Measurements from ENCODE around the gene MYO19.
"Not testable (repeated sequence)": the region's sequence is repeated elsewhere in the genome, so short reads cannot be mapped to it uniquely, and the experiment has no call there.

MYO19 gene

DNA sequence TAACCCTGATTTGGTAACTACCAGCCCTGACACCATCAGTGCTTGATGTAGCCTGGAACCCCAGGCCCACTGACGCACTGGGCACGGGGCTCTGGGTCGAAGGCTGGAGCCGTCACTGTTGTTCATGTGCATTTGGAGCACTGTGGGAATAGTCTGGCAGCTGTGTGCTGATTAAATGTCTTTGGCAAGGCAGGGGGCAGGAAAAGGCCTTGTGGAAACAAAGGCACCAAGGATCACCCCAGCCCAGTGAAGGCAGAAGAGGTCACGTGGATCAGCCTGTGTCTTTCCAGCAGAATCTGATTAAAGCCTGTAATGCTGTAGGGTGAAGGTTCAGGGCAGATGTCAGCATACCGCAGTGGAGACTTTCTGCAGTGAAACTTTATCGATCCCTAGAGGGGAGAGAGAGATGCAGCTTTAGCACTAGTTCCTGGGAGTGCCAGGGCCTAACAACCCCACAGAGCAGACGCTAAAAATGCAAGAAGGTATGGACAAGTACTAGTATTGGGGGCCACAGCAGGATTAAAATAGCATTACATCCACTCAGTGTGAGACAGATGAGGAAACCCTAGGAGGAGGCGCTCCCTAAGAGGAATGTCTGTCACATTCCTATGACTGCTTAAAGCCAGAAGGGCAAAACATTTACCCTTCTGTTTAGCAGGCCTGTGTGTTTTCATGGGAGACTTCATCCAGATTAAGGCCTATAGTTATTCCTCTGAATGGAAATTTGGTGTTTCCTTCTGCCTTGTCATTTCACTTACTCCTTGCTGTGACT, 38.5 kb downstream of the MYO19 start:
- DNase-seq, result no peak

DNA sequence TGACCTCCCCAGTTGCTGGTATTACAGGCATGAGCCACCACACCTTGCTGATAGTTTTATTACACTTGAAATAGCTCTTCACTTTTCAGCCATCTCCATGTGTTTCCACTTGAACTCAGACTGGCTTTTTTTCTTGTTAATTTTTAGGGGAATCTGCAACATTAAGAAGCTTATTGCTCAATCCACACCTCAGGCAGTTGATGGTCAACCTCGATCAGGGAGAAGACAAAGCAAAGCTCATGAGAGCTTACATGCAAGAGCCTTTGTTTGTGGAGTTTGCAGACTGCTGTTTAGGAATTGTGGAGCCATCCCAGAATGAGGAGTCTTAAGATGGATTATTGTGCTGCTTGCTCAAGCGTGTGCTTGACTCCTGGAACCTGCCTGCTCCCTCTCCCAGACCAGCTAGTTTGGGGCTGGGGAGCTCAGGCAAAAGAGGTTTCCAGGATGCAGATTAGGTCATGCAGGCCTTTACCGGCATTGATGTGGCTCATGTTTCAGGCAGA, 39.5 kb downstream of the MYO19 start:
- DNase-seq, result no peak

DNA sequence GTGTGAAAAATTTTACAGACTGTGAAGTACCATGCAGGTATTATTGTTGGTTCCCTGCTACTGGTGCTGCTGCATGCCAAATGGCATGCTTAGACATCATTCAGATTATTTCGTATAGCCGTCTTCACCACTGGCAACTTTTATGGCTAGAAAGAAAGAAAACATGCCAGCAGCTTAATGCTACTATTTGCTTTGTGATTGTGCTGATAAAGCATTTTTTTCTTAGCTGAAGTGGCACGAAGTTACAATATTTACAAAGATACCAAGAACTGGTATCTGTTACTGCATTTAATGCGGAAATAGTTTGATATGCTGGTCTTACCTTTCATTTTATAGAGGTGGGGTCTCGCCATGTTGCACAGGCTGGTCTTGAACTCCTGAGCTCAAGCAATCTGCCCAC, 40.0 kb downstream of the MYO19 start:
- no peak for DNase-seq

DNA sequence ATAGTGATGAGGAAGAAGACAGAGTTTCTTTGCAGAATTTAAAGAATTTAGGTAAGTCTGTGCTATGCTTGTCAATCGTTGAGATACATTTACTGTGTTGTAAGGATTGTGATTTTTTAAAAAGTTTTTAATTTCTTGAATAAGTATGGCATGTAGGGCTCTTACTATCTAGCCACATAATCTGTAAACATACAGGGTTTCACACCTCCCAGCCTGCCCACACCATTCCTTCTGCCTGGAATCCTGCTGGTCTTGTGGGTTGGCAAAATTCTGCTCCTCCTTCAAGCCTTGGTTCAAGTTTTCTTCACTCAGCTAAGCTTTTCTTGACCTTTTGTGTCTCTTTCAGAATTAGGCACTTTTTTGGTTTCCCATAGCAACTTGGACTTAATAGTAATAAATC, 40.7 kb downstream of the MYO19 start:
- no peak for DNase-seq

DNA sequence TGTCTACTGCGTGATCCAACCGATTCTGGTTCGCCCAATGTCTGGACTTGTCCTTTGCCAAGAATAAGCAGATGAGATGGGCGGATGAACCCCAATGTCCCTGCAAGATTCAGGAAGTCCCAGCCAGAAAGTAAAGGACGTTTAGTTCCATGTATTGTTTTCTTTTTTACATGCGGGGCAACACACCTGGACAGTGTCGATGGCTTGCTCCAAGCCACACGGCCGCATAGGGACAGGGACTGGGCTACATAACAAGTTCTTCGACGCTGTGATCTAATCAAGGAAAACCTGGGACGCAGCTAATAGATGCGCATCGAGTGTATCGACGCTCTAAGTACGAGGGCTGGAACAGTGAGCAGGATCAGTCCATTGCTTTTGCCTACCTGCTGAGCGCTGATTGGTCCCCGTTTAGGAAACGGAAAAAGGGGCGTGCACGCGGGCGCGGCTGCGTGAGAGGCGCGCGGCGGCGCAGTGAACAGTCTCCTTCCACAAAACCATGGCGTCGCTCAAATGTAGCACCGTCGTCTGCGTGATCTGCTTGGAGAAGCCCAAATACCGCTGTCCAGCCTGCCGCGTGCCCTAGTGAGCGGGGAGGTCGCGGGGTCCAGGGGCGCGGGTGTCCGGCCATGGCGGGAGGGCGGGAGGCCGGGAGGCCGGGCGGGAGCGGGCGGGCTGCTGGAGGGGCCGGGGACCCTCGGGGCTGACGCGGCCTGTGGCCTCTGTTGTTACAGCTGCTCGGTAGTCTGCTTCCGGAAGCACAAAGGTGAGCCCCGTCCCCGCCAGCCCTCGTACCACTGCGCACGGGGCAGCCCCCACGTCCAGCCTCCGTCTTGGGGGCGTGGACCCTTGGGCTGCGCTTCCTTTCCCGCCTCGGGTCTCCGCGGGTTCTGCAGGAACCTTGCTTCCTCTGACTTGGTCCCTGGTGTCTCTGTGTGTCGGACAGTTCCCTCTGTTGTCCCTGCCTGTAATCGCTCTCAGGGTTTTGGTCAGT, 48.2 kb downstream of the MYO19 start, which contains the start of gene ZNHIT3:
Gene ZNHIT3, plus strand, starts transcription at position 478 of the 991 bp plus-strand sequence. Its CDS starts 19 bp downstream, at position 497.
- DNase-seq, result peak; percentile 89

DNA sequence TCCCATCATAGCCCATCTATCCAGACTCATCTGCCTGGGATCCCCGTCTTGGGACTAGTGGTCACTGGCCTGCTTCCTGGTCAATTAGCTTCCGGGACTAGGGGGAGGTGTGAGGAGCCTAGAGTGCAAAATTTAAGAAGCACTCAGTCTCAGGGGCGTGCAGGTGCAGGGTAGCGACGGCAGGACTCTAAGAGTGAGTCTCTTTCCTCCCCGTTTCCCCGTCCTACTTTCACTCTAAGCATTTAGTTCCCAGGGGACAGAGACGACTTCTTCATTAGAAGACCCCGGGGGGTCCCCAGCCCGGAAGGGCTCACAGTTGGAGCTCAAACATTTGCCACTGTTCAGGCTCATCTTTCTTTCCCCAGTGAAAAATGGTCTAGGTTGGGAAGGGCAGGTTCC, 48.9 kb downstream of the MYO19 start:
- DNase-seq, result no peak

DNA sequence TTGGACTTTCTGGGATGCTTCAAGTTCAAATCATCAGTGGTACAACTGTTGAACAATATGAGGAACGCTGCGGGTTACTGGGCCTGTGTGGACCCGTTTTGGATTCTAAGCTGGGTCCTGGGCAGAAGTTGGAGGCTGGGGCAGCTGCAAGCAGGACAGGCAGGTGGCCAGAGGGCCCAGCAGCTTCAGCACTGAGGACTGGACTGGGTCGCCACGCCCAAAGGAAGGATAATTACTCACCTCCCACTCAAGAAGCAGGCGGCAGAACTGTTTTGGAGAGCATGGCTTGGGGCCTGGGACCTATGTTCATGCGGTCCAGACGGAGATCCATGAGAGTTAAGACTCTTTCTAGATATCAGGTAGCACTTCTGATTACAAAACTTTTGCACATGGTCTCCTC, 49.6 kb downstream of the MYO19 start:
- no peak for DNase-seq

DNA sequence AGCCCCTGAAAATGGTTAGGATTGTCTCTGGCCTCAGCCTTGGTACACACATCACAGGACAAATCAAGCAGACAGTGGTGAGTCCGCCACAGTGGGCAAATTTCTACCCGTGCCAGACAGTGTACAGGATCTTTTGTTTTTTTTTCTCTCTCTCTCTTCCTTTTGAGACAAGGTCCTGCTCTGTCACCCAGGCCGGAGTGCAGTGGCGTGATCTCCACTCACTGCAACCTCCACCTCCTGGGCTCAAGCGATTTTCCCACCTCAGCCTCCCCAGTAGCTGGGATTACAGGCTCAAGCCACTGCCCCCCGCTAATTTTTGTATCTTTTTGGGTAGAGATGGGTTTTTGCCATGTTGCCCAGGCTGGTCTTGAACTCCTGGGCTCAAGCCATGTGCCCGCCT, 50.6 kb downstream of the MYO19 start:
- not testable (repeated sequence) for DNase-seq

DNA sequence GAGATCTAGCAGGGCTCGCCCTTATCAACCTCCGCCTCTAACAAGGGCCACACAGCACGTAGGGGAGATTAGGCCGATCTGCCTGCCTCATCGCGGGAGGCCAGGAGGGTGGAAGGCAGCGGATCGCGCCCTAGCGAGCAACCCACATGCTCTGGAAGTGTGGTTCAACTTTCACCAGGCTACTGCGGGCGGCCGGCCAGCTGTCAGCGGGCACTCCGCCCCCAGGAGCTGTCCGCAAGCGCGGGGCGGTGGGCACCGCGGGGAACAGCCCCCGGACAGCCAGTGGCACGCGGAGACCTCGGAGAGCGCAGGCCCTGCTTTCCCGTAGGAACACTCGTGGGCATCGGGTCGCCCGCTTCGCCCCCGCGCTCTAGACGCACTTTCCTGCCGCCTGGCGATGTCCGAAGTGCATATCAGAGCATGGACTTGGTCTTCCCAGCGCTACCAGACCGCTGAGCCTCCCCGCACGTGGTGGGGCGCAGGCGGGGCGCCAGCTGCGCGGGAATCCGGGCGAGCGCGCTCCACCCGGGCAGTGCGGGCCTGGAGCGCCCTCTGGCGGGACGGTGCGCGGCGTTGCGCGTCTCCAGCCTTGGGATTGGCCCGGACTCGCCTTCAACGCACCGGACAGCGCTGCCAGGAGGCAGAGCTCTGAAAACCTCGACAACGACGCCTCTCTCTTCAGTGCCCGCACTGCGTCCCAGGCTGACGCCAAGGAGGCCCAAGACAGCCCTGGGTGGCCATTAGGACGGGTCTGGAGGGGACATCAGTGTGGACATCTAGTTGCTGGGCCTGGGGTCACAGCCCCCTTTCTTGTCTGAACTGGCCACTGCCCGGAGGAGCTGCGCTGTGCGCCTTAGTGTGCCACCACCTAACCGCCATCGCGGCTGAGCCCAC, 51.8 kb downstream of the MYO19 start:
- peak; percentile 34 for DNase-seq

DNA sequence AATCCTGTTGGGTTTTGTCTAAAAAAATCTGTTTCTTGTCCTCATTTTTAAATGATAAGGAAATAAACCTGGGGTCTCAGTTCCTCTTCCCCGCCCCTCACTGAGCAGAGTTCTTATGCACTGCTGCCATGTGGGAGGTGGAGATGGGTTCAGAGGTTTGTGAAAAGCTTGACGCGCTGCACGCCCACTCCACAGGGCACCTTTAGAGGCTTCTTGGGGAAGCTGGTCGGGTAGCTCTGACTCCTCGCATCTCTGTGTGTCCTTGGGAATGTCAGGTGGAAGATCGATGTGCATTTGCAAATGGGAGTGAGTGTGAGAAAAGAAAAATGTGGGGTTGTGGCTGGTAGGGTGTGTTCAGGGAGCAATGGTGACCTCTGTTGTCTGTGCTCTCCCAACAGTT, 52.8 kb downstream of the MYO19 start:
- DNase-seq, result no peak

DNA sequence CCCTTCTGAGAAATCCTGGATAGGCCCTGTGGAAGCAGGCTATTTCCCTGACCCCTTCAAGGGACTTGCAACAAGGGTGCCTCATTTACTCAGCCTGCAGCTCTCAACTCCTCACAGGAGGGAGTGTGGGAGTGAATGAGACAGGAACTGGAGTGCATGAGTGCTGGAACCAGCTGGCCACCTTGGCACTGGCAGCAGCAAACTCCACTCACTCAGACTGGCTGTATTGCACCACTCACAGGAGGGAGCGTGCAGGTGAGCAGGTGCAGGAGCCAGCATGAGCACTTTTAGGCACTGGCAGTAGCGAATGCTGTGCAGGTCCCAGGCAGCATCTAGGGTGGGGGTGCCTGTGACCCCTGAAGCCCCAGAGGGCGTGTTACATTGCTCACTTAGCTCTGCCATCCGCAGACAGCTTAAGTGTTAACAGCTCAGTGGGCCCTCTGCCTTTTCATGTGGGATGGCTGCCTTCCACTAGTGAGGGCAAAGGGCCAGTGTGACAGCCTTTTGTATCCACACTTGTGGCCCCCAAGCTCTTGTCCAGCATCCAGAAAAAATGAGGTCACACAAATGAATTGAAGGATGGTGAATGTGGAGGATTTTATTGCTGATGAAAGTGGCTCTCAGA, 59.2 kb downstream of the MYO19 start:
- DNase-seq, result no peak

DNA sequence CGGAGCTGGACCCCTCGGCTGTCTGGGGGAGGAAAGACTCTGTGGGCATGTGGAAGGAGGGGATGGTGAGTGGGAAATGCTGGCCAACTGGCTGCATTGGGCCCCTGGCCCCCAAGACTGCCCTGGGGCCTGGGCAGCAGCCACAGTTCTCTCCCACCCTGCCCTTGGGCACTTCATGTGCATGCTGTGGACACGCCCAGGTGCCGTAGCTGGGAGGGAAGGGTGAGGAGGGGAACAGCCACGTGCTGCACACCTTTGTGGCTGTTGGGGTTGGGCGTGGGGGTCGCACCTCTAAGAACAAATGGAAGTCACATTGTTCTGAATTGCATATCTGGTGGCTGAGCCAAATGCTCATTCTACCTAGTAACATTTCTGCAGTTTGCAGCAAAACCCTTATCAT, 60.1 kb downstream of the MYO19 start:
- DNase-seq, result no peak

DNA sequence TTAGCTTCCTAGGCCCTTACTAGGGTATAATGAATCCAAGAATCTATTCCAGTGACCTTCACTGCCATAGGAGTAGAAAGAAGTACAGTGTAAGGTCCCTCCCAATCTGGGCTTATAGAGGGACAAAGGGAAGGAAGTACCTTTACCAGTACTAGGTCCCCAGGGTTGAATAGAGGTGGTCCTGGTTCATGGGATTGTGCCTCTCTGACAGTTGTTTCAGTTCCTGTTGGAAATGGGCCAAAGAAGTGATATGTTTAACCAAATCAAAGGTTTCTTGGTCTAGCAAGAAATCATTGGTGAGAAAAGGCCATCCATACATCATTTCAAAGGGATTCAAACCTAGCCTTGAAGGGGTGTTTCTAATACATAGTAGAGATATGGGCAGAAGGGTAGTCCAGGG, 64.2 kb downstream of the MYO19 start:
- no peak for DNase-seq

DNA sequence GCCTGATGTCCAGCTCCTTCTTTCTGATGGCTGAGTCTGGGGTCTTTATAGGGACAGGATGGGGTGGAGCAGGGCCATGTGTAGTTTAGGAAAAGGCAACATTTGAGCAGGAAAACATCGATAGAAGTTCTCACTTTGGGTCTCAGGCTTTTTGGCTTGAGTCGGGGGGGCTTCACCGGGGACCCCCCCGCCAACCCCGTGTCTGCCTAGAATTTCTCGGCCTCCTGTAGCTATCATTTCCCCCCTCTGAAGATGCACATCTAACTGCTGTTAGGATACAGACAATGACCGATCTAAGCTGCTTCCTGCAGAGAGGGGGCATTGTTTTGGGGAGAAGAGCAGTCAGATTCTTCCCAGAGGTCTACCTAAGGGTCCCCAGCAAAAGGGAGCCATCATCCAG, 64.9 kb downstream of the MYO19 start:
- DNase-seq, result no peak

DNA sequence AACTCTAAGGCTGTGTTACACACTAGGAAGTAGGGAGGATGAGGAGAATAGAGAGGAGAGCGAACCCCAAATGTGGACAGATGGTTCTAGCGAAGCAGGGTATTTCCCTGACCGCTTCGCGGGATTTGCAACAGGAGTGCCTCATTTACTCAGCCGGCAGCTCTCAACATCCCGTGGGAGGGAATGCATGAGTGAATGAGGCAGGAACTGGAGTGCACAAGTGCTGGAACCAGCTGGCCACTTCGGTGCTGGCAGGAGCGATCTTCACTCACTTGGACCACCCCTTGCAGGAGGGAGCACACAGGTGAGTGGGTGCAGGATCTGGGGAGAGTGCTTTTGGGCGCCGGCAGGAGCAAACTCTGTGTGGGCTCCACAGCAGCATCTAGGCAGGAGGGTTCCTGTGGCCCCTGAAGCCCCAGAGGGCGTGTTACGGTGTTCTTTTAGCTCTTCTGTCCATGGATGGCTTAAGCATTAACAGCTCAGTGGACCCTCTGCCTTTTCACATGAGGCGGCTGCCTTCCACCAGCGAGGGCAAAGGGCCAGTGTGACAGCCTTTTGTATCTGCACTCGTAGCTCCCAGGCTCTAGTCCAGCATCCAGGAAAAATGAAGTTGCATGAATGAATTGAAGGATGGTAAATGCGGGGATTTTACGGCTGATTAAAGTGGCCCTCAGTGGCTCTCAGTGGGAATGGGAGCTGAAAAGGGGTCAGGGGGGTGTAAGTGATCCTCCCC, 65.6 kb downstream of the MYO19 start:
- no peak for DNase-seq

DNA sequence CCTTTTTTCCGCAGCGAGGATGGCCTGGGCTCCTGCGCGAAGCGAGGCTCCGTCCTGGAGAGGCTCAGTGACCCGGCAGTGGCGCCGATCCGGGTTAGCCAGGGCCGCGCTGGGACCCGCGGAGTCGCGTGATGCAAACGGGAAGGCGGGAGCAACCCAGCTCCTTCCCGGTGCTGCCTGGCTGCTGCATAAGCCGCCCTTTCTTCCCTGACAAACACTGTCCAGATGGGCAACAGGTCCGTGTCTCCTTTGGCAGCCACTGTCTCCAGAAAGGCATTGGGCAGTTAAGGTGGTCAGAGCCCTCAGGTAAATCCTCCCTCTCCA, 69.9 kb downstream of the MYO19 start:
- DNase-seq, result no peak

DNA sequence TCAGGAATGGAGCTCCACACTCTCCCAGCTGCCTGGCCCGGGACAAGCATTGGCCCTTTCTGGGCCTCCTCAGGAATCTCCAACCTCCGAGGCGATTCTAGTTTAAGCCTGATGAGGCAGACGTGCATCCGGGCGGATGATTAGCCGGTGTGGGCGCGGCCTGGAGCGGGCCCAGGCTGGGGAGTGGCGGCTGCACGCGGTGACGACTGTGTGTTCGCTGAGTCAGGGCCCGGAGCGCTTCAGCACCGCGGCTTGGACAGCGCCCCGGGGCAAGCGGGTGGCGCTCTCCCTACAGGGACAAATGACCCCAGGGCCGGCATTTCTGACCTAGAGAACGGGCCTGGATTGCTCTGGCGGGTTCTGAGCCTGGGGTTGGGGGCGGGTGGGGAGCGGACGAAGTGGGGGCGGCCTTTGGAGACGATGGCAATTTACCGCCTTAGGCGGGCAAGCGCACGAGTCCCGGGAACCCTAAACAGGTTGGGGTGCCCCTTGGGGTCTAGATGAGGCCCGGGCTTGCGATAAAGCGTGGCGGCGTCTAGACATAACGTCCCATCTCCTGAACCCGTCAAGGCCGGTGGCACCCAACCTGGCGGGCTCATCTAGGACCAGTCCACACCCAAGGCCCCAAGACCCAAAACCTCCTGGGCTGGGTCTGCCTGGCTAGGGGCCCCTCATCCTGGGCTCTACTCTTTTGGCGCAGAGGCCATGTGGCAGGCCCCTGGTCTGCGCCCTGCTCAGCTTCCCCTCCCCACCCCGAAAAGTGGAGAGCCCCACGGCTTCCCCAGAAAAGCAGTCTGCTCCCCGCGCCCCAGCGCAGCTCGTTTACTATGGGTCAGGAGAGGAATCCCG, 70.5 kb downstream of the MYO19 start:
- no peak for DNase-seq

DNA sequence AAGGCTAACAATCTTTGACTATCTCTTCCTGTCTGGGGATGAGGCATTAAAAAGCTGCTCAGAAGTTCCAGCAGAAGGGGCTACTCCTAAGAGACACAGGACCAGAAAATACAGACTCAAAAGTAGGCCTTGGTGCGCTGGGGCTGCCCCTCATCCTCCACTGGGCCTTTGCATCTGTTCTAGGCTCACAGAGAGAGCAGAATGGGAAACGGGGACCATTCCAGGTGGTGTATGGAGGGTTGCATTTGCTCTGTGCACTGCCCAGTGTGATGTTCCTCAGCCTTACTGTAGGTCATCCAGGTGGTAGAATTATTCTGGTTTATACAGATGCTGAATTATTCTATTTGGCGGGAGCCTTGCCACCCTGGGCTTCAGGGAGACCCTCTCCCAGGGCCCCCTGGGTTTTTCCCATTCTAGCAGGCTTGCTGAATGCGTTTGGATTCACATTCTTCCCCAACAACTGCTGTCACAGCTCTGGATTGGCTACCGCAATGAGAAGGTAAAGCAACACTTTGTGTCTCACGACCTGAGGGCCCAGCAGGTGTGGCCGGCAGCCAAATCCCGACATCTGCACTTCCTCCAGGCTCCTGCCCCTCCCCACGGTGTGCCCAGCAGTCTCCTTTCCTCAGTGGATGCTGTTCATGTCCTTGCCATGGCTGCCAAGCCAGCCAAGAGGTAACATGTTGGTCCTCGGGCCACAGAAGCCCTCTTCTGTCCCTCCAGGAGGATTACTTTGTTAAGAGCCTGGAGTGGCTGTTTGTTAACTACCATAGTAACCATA, 73.1 kb downstream of the MYO19 start:
- DNase-seq, result no peak

DNA sequence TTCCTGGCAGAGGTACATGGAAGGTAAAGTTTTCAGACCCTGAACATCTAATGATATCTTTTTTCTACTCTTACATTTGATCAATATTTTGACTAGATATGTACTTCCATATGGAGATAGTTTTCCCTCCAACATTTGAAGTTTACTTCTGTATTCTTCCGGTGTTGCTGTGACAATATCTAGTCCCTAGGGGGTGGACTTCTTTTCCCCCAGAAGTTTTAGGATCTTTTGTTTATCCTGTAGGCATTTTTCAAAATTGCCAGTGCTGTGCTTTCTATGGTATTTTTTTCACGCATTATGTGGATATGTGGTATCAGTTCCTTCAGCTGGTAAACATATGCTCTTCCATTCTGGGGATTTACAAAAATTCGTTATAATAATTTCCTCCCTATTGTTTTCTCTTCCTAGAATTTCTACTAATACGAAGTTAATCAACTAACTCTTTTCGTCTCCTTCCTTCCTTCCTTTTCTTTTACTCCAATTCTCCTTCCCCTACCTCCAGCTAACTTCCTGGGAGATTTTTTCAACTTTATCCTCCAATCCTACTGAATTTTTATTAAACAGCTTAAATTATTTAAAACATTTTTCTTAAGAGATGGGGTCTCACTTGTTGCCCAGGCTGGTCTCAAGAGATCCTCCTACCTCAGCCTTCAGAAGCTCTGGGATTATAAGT, 74.3 kb downstream of the MYO19 start:
- DNase-seq, result no peak

Data from NCI-H1092 (cell line).